Dedifferentiated amniotic fluid mesenchymal stem cell (primary cell): ENCODE results near the gene ZNF274.
"Not testable (repeated sequence)": the region's sequence is repeated elsewhere in the genome, so short reads cannot be mapped to it uniquely, and the experiment has no call there.

Experiments
- DNase-seq: peaks from one replicate; pipeline ENCODE4 v3.0.0-alpha.2; 2016; ENCODE audit errors: extremely low spot score

The ZNF274 gene

DNA sequence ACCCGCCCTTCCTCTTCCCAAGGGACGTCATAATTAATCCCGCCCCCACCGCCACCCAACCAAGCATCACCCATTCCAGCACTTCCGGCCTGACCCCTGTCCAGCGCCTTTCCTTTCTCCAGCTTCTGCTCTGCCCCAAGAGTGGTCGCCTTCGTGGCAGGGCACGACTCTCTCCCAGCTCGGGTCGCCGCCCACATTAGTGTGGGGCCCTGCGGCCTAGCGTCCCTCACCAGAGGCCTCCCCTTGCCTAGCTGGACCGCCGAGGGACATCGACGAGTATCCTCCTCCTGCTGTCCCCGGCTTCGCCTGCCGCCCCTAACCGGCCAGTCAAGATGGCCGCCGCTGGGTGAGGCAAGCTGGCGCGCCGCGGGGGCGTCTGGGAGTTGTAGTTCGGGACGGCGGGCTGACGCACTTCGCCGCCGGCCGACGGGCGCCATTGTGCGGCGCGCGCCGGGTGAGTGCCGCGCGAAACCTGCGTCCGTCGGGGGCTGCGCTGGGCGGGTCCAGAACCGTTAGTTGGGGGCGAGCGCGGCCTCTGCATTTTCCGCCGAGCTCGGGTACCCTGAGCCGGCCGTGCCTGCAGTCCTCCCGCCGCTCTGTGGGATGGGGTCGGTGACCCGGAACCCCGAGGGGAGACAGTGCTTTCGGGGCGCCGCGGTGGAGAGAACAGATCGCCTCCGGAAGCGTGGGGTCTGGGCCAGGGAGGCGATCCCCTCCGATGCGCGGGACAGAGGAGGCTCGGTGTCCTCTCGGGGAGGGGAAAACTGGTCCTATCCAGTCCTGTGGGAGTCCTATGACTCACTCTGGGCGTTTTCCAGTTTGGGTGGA lies at the start of gene ZNF274:
Gene ZNF274, plus strand, starts transcription at position 73 of the 828 bp plus-strand sequence. CDS start 905 bp downstream, outside the sequence.
- DNase-seq, result peak; percentile 81

DNA sequence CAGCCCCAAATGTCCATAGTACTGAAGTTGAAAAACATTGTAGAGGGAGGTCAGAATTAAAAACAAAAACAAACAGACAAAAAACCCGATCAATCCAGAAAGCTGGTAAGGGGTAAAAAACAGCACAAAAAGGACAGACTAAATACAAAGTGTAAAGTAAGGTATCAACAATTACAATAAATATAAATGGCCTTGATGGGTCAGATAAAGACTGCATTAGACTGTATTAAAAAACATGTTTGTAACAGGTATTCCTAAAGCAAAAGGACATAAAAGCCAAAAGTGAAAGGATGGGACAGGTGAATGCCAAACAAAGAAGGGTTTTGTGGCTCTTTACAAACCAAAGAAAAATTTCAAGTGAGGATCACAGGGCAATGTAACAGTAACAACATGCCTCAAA lies 48.6 kb upstream of the ZNF274 start:
- DNase-seq, result no peak

DNA sequence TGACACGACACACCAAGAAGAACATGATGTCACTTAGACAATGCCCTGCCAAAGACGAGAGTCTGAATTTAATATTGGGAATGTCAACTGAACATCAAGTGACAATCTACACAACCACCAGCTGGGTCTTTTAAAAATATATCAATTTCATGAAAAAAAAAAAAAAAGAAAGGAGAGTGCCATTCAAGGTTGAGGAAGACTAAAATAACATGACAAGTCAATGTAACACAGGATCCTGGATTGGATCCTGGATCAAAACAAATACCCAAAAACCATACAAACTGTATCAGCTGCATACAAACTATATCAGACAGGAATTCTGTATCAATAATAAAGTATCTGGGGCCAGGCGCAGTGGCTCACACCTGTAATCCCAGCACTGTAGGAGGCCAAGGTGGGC lies 37.0 kb upstream of the ZNF274 start:
- no peak for DNase-seq

- not testable (repeated sequence) for DNase-seq
These were observed 35.4 kb upstream of the ZNF274 start for GRCh38 chr19:58147475-58147874.

- peak; percentile 81 for DNase-seq
These were observed 32.4 kb upstream of the ZNF274 start, which contains the start of gene ZNF329 for GRCh38 chr19:58150328-58150921. TSS of gene ZNF329 (minus strand) at chr19:58150789. CDS start at chr19:58129503, 21,286 bp downstream.

- DNase-seq, result no peak
These were observed 29.5 kb upstream of the ZNF274 start for GRCh38 chr19:58153386-58153785.

GRCh38 chr19:58154287-58154678 lies 28.6 kb upstream of the ZNF274 start:
- DNase-seq, result no peak

GRCh38 chr19:58154679-58155648 lies 27.9 kb upstream of the ZNF274 start:
- DNase-seq, result peak; percentile 89

DNA sequence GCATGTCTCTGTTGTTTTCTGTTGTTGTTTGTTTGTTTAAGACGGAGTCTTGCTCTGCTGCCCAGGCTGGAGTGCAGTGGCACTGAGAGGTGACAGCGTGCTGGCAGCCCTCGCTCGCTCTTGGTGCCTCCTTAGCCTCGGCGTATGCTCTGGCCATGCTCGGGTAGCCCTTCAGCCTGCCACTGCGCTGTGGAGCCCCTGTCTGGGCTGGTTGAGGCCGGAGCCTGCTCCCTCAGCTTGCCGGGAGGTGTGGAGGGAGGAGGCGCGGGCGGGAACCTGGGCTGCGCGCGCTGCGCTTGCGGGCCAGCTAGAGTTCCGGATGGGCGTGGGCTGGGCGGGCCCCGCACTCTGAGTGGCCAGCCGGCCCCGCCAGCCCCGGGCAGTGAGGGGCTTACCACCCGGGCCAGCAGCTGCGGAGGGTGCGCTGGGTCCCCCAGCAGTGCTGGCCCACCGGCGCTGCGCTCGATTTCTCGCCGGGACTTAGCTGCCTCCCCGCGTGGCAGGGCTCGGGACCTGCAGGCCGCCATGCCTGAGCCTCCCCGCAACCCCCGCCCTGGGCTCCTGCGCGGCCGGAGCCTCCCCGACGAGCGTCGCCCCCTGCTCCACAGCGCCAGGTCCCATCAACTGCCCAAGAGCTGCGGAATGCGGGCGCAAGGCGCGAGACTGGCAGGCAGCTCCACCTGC lies 25.7 kb upstream of the ZNF274 start:
- DNase-seq, result no peak

GRCh38 chr19:58166268-58166667 lies 16.6 kb upstream of the ZNF274 start:
- no peak for DNase-seq

DNA sequence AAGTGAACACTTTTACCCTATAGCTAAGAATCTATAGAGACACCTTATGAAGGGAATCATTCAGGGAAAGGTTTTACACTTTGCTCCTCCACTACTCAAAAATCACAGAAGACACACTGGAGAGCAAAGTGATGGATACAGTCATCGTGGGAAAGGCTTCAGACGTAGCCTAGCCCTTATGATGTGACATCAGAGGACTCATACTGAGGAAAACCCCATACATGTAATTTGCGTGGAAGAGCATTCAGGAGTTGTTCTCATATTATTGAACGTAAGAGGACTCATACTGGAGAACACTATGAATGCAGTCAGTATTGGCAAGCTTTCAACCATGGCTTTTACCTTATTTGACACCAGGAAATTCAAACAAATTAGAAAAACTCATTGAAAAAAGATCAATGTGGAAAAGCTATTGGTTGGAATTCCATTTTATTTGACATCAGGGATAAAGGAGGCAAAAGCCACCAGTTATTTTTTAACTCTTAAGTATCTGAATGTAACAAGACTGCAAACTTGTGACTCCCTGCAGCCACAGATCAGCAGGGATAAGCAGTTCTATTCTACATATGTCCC lies 16.1 kb upstream of the ZNF274 start:
- no peak for DNase-seq

DNA sequence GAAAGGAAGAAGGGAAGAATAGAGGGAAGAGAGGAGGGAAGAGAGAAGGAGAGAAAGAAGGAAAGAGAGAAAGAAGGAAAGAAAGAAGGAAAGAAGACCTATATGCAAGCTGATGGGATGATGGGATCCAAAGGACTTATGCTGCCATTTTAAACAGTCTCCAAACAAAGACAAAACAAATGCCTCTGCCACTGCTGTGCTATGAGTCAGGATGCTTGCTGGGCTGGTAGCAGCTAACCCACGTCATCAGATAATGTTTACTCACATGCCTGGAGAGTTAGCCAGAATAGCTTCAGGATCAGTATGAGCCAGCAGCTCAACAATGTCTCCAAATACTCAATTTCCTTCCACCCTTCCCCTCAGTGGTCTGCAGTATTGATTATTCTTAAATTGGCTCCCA lies 12.0 kb upstream of the ZNF274 start:
- no peak for DNase-seq

DNA sequence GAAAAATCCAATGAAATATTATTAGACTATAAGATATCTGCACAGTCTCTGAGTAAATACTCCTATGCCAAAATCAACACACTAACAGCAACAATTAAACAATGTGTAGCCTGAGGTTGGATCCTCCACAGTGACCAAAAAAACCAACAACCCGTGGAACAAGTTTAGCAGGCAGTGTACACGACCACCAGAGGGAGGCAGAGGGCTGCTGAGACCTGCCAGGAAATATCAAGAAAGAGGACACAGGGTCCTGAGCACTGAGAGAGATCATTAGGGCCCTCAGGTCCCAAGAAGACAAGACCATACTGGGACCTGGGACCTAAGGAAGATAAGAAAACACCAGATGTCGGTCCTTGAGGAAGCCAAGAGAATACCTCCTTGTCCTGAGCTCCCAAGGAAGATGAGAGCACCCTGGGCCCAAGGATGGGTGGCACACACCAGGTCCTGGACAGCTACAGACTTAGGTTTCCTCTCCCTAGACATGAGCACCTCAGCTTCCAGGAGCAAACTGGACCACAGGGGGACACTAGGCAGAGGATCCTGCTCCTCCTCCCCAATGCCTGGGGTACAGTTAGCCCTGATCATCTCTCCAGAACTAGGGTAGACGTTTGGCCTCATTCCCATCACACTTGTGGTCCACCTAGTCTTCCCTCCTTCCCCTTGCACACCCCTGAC lies 822 bp upstream of the ZNF274 start:
- DNase-seq, result no peak

- DNase-seq, result peak; percentile 51
These were observed 278 bp upstream of the ZNF274 start for GRCh38 chr19:58182577-58182988.

- no peak for DNase-seq
These were observed 955 bp downstream of the ZNF274 start for GRCh38 chr19:58183817-58184215.

DNA sequence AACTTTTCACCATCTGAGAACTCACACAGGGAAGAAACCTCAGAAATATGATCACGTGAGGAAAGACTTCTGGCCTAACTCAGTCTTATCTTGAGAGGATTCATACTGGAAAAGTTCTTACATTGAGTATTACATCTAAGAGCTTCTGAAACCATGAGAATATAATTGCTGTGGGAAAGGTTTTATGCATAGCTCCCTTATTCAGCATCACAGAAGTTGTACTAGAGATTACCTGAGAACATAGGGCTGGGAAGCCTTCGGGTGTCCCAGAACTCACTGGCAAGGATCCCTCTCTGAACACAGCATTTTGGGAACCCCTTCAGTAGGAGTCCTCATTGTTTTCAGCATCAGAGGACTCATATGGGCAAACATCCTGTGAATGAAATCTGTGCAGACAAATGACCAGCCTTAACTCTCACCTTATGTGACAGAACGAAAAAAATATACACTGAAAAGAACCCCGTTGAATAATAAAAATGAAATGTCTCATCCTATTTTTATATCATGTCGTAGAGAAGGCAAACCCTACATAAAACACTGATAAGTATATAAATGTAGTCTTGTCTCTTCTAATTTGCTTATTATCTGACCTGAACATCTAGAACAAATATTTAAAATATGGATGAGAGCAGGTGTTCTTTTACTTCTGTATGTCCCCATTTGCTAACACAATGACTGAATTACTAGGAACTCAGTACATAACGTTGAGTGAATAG lies 14.2 kb downstream of the ZNF274 start:
- DNase-seq, result no peak

- no peak for DNase-seq
These were observed 21.1 kb downstream of the ZNF274 start for GRCh38 chr19:58203814-58204475.

DNA sequence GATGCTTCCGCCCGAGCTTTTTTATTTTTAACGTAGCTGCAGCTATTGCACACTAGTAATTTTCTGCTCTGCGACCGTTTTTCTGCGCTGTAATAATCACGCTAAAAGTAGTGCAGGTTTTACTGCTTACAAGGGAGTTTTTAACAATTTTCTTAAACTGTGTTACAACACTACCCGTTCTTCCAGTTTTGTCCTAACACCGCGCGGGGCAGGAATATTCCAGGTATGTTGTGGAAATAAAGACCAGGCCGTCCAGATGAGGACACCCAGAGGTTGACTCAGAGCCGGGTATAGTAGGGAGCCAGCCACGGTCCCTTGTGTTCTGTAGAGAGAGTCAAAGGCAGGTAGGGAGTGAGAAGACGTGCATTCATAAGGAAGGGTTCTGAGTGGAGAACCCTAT lies 21.7 kb downstream of the ZNF274 start:
- no peak for DNase-seq

DNA sequence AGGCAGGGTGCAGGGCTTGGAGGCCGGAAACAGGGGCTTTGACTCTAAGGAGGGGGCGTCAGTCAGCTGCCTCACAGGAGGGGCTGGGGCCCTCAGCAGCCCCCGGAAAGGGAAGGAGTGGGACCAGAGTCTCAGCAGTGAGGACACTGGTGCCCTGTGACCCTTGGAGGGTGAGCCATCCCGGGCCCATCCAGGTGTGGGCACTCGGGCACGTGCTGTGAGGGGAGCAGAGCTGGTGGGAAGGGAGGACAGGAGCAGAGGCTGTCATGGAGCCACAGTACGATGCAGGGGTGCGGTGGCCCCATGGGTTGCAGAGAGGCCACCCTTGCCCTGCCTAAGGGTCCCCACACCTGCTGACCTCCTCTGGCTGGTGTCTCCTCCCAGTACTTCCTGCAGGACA lies 26.7 kb downstream of the ZNF274 start:
- DNase-seq, result no peak
